VCaP (cell line): ENCODE measurements around the gene RIC3.
"Not testable (repeated sequence)": the region's sequence is repeated elsewhere in the genome, so short reads cannot be mapped to it uniquely, and the experiment has no call there.

Experiments used
- H3K27ac ChIP-seq: fragments of 450-650 bp; 2 replicates; pipeline ENCODE4 v1.5.1; 2017
- TF ChIP-seq, protein P1 (sequence below): fragments of 450-650 bp; conservative IDR thresholded peaks from 2 replicates; pipeline ENCODE4 v1.5.1; 2017; ENCODE audit warnings: mild to moderate bottlenecking, moderate library complexity

RIC3 gene

DNA sequence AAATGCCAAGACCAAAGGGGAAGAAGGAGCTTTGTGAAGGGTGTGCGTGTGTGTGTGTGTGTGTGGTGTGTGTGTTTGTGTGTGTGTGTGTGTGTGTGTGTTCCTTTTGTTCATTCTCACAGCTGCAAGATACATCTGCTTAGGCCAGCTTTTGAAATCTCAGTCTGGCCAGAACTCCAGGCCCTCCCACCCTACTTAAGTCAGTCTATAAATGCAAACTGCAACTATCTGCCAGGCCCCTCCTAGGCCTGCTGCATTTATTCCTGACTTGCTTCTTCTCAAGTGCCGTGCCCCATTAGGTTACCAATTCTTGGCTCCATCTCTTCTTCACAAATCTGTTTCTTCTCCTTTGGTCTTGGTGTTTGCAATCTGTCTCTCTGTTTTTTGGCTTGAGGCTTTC lies 21.6 kb upstream of the RIC3 start:
- H3K27ac ChIP-seq = no peak overlapping the region
- TF ChIP-seq, protein P1, sequence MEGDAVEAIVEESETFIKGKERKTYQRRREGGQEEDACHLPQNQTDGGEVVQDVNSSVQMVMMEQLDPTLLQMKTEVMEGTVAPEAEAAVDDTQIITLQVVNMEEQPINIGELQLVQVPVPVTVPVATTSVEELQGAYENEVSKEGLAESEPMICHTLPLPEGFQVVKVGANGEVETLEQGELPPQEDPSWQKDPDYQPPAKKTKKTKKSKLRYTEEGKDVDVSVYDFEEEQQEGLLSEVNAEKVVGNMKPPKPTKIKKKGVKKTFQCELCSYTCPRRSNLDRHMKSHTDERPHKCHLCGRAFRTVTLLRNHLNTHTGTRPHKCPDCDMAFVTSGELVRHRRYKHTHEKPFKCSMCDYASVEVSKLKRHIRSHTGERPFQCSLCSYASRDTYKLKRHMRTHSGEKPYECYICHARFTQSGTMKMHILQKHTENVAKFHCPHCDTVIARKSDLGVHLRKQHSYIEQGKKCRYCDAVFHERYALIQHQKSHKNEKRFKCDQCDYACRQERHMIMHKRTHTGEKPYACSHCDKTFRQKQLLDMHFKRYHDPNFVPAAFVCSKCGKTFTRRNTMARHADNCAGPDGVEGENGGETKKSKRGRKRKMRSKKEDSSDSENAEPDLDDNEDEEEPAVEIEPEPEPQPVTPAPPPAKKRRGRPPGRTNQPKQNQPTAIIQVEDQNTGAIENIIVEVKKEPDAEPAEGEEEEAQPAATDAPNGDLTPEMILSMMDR = no peak

GRCh38 chr11:8186429-8186828 lies 17.6 kb upstream of the RIC3 start:
- no peak overlapping the region for H3K27ac ChIP-seq
- TF ChIP-seq, protein P1 = no peak

GRCh38 chr11:8183111-8183510 lies 14.3 kb upstream of the RIC3 start:
- no peak overlapping the region for H3K27ac ChIP-seq
- TF ChIP-seq, protein P1 = no peak

- H3K27ac ChIP-seq = no peak overlapping the region
- TF ChIP-seq, protein P1 = no peak
Observed at GRCh38 chr11:8180469-8180868, 11.6 kb upstream of the RIC3 start.

- H3K27ac ChIP-seq = no peak overlapping the region
- TF ChIP-seq, protein P1 = no peak
Observed at GRCh38 chr11:8178297-8178696, 9.5 kb upstream of the RIC3 start.

DNA sequence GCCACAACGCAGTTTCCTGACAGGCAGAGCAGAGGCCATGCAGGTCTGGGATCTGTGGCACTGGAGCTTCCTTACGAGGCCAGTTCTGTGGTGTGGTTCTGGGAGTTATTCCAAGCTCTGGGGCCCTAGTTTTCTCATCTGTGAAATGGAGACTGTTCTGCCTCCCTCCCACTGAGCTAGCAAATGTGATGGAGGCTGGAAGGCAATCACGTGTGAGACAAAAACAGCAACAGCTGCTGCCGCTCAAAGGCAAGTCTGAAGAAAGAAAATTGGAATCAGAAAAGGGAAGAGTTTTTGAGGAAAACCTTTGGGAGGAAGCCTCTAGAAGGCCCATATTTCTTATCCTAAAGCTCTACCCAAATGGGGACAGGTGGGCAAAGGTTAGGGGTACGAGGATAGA lies 8.3 kb upstream of the RIC3 start:
- H3K27ac ChIP-seq = no peak overlapping the region
- TF ChIP-seq, protein P1 = no peak

DNA sequence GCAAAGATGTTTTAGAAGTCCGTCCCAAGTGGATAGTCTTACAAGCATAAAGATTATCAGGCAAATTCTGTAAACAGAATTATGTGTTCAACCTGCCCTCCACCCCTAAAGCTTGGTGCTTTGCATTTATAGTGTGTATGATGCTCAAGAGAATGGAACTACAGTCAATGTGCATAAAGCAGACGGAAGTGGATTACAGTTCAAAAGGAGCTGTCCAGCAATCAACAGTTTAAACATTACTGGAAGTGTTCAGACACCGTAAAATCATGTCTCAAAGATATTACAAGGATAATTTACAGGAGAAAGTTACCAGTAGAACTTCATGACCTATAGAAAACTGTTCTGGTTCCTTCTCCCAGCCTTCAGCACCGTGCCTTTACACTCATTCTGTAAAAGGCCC lies 1.0 kb downstream of the RIC3 start:
- peak overlapping the region; percentile 94 for H3K27ac ChIP-seq
- TF ChIP-seq, protein P1 = no peak

DNA sequence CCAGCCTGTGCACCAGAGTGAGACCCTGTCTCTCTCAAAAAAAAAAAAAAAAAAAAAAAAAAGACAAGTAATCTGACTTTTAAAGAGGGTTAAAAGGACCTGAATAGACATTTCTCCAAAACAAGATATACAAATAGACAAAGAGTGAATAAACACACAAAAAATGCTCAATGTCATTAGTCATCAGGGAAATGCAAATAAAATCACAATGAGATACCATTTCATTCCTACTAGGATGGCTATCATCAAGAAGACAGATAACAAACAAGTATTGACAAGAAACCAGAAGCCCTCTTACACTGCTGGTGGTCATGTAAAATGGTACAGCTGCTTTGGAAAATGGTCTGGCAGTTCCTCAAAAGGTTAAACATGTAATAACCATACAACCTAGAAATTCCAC lies 4.1 kb downstream of the RIC3 start:
- no peak overlapping the region for H3K27ac ChIP-seq
- TF ChIP-seq, protein P1 = no peak

- H3K27ac ChIP-seq = not testable (repeated sequence)
Observed at GRCh38 chr11:8161627-8162304, 7.1 kb downstream of the RIC3 start.
